Gastrocnemius medialis (tissue), 4 donors: Measurements from ENCODE around the gene SLAMF1. TPM values are rescaled to one million over a fixed set of nuclear protein-coding genes. Genes with fewer than 3 reads are reported as not detected.

Experiments used
- ATAC-seq, 2 donors: fragments of 150-250 bp; one replicate each; pipeline ENCODE4 v1.9.1; 2016
- DNase-seq, 2 donors: peaks; one replicate each; pipeline ENCODE4 v3.0.0-alpha.2; 2019
- H3K27ac ChIP-seq, 4 donors: fragments of 200-600 bp; sonication (generic); 1 replicate in 1 of 4; 2 replicates in 3 of 4; pipeline ENCODE4 v1.5.1; 2016 to 2018; ENCODE audit warnings: mild to moderate bottlenecking in 2 of 4, moderate library complexity in 1 of 4
- H3K27me3 ChIP-seq, 3 donors: fragments of 200-600 bp; sonication (generic) in 2 of 3; 1 replicate in 1 of 3; 2 replicates in 2 of 3; pipeline versions ENCODE4 v1.5.1 to v1.6.0; 2016 to 2019; ENCODE audit warnings: mild to moderate bottlenecking in 1 of 3, moderate library complexity in 1 of 3
- H3K36me3 ChIP-seq, 2 donors: fragments of 200-600 bp; sonication (generic) in 1 of 2; one replicate each; pipeline ENCODE4 v1.5.1; 2017 to 2018
- H3K4me1 ChIP-seq, 2 donors: fragments of 200-600 bp; sonication (generic) in 1 of 2; one replicate each; pipeline ENCODE4 v1.5.1; 2016 to 2017; ENCODE audit warnings: mild to moderate bottlenecking in 2 of 2
- H3K4me3 ChIP-seq, 4 donors: fragments of 200-600 bp; sonication (generic) in 3 of 4; 1 replicate in 1 of 4; 2 replicates in 3 of 4; pipeline ENCODE4 v1.5.1; 2016 to 2019; ENCODE audit warnings: mild to moderate bottlenecking in 2 of 4
- H3K9me3 ChIP-seq, 3 donors: fragments of 200-600 bp; sonication (generic) in 2 of 3; 1 replicate in 1 of 3; 2 replicates in 2 of 3; pipeline ENCODE4 v1.5.1; 2016 to 2019
- POLR2A ChIP-seq, 2 donors: fragments of 450-650 bp; IDR thresholded peaks; one replicate each; pipeline ENCODE4 v1.6.1; 2017; ENCODE audit warnings: antibody characterized with exemption in 2 of 2, mild to moderate bottlenecking in 2 of 2, moderate library complexity in 2 of 2
- in situ Hi-C, 4 donors: fragments of 200-750 bp; cut with MboI; loops; one replicate each; pipeline versions ENCODE4 v1.15.0 to v1.8.0; 2017; ENCODE audit warnings: low sequenced_read_pairs in 4 of 4
- intact Hi-C: fragments of 100-400 bp; cut with DNase I; formaldehyde crosslinking; loops from one replicate; pipeline ENCODE4 v1.15.1; 2023; ENCODE audit warnings: low total_unique reads
- total RNA-seq, 4 donors: library from RNA; depleted of rRNA; stranded (reverse); fragments of >200 nt; gene quantifications; one replicate each; pipeline versions ENCODE4 v1.1.0 to v1.2.3, GENCODE V29; 2016
- TF ChIP-seq, protein P1 (sequence below), 5 experiments: fragments of 450-650 bp in 3 of 5; fragments of 200-600 bp in 2 of 5; sonication (generic) in 2 of 5; IDR thresholded peaks in 4 of 5; conservative IDR thresholded peaks in 1 of 5; 1 replicate in 4 of 5; 2 replicates in 1 of 5; pipeline ENCODE4 v1.5.1; 2016 to 2019; ENCODE audit warnings: antibody characterized with exemption in 5 of 5, mild to moderate bottlenecking in 3 of 5, moderate library complexity in 3 of 5

Gene SLAMF1
- total RNA-seq, 4 donors from 2014 or later: not detected

DNA sequence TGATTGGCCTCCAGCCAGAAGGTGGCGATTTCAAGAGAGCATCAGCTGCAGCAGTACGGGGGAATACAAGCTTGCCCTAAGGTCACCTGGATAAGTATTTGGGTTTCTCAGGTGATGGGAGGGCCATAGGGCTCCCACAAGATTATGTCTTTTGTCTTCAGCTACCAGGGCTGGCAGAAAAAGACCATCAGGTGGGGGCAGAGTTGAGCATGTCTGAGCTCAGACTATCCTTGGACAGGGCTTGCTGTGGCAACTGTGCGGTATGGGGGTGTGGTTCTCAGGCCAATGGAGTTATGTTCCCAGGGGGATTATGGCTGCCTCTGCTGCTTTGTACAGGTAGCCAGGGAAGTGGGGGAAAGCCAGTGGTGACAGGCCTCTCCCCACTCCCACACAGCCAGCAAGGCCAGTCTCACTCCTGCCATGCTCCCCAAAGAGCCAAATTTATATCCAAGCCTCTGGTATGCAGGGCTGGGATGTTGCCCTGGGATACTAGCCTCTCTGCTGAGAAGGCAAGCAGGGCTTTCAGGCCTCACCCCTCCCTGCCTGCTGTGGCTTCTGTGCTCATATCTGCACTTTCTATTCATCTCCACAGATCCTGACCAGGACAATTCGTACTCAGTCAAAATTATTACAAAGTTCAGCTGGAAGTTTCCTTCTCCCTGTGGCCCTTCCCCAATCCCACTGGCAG, 40.9 kb downstream of the SLAMF1 start:
- H3K27ac ChIP-seq: no peak overlapping the region
- DNase-seq (no peak), ATAC-seq (no peak)
- in situ Hi-C loops: no loop called here
- intact Hi-C loops: loop anchor here (2.0 kb wide), 1 partner anchor 177 kb away; no protein-coding TSS in a partner anchor
- no peaks in the 10 kb centered on the region for H3K36me3 ChIP-seq
- no peaks in the 10 kb centered on the region for H3K4me1 ChIP-seq
- H3K27me3 ChIP-seq: no peaks in the 10 kb centered on the region
- no peak overlapping the region for H3K4me3 ChIP-seq
- TF ChIP-seq, protein P1, sequence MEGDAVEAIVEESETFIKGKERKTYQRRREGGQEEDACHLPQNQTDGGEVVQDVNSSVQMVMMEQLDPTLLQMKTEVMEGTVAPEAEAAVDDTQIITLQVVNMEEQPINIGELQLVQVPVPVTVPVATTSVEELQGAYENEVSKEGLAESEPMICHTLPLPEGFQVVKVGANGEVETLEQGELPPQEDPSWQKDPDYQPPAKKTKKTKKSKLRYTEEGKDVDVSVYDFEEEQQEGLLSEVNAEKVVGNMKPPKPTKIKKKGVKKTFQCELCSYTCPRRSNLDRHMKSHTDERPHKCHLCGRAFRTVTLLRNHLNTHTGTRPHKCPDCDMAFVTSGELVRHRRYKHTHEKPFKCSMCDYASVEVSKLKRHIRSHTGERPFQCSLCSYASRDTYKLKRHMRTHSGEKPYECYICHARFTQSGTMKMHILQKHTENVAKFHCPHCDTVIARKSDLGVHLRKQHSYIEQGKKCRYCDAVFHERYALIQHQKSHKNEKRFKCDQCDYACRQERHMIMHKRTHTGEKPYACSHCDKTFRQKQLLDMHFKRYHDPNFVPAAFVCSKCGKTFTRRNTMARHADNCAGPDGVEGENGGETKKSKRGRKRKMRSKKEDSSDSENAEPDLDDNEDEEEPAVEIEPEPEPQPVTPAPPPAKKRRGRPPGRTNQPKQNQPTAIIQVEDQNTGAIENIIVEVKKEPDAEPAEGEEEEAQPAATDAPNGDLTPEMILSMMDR (IDR thresholded peaks at IDR 0.05 in 4 of 5, conservative IDR thresholded peaks at IDR 0.05 in 1 of 5): no peak
- TF ChIP-seq POLR2A (IDR thresholded peaks at IDR 0.05): no peak
- no peaks in the 10 kb centered on the region for H3K9me3 ChIP-seq

DNA sequence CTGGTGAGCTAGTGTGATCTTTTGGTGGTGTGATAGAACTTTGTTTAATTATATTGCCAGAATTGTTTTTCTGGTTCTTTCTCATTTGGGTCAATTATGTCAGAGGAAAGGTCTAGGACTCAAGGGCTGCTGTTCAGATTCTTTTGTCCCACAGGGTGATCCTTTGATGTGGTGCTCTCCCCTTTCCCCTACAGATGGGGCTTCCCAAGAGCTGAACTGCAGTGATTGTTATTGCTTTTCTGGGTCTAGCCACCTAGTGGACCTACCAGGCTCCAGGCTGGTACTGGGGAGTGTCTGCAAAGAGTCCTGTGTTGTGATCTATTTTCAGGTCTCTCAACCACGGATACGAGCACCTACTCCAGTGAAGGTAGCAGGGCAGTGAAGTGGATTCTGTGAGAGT, 41.6 kb downstream of the SLAMF1 start:
- no peak overlapping the region for H3K4me3 ChIP-seq
- H3K9me3 ChIP-seq: no peaks in the 10 kb centered on the region
- TF ChIP-seq, protein P1 (IDR thresholded peaks at IDR 0.05 in 4 of 5, conservative IDR thresholded peaks at IDR 0.05 in 1 of 5): no peak
- no peak for TF ChIP-seq POLR2A (IDR thresholded peaks at IDR 0.05)
- in situ Hi-C loops: no loop called here
- H3K27me3 ChIP-seq: no peaks in the 10 kb centered on the region
- no peak for DNase-seq
- H3K27ac ChIP-seq: no peak overlapping the region
- no peaks in the 10 kb centered on the region for H3K36me3 ChIP-seq
- no peaks in the 10 kb centered on the region for H3K4me1 ChIP-seq
- intact Hi-C loops: no loop called here
- ATAC-seq: no peak

DNA sequence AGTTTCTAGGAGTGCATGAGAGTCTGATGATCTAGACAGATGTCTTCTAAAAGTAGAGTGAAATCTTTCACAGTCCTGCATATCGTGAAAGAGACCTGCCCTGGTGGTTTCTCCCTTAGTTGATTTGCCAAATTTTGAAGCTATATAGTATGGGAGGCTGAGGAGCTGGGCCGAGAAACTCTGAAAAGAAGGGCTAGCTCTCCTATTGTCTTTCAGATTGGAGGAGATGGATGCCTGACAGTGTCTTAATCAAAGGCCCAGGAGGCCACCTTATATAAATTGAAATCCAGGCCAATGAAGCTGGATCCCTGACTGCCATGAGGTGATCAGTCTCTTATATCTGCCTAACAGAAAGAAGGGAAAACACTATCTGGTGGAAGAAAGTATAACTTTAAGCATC, 49.1 kb downstream of the SLAMF1 start:
- Histone ChIP-seq H3K27ac (no peak overlapping the region), H3K4me1 (no peaks in the 10 kb centered on the region), H3K4me3 (no peak overlapping the region), H3K36me3 (no peaks in the 10 kb centered on the region), H3K9me3 (no peaks in the 10 kb centered on the region), H3K27me3 (no peaks in the 10 kb centered on the region)
- no peak for TF ChIP-seq POLR2A (IDR thresholded peaks at IDR 0.05)
- TF ChIP-seq, protein P1 (IDR thresholded peaks at IDR 0.05 in 4 of 5, conservative IDR thresholded peaks at IDR 0.05 in 1 of 5): no peak
- DNase-seq (no peak), ATAC-seq (no peak)
- intact Hi-C loops: no loop called here
- in situ Hi-C loops: no loop called here

DNA sequence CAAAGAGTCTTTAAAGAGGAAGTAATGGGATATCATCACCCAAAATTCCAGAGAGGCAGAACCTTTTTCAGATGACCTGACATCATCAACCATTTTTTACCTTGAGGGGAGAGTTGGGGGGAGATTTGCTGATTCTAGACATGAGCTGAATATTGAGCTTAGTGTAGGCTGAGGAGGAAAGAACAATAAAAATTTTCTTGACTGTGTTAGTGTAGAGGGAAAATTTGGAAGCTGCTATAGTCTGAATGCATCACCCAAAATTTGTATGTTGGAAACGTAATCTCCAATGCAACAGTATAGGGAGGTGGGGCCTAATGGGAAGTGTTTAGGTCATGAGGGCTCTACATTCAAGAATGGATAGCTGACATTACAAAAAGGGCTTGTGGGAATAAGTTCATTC, 49.8 kb downstream of the SLAMF1 start:
- Histone ChIP-seq H3K4me1 (no peaks in the 10 kb centered on the region), H3K27ac (no peak overlapping the region), H3K9me3 (no peaks in the 10 kb centered on the region), H3K36me3 (no peaks in the 10 kb centered on the region), H3K4me3 (no peak overlapping the region), H3K27me3 (no peaks in the 10 kb centered on the region)
- intact Hi-C loops: no loop called here
- in situ Hi-C loops: no loop called here
- TF ChIP-seq, protein P1 (IDR thresholded peaks at IDR 0.05 in 4 of 5, conservative IDR thresholded peaks at IDR 0.05 in 1 of 5): no peak
- no peak for ATAC-seq
- DNase-seq: no peak

DNA sequence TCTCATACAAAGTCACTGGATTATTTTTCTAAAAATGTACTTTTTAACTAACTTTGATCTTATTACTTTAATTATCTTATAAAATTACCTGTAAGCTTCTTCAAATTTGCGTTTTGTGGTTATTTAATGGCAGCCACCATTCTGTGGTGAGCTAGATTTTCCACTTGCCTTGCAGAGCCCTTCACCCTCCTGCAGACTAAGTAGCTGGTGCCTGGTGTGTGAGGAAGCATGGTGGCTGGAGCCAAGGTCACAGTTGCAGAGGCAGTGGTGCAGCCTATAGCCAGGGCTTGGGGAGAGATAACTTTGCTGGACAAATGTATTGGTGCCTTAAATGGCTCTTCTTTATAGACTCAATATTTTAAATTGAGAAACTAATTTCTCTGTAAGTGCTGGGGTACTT, 56.4 kb downstream of the SLAMF1 start:
- Histone ChIP-seq H3K9me3 (no peaks in the 10 kb centered on the region), H3K27me3 (no peaks in the 10 kb centered on the region), H3K4me1 (no peaks in the 10 kb centered on the region), H3K27ac (no peak overlapping the region), H3K4me3 (no peak overlapping the region), H3K36me3 (no peaks in the 10 kb centered on the region)
- TF ChIP-seq, protein P1 (IDR thresholded peaks at IDR 0.05 in 4 of 5, conservative IDR thresholded peaks at IDR 0.05 in 1 of 5): no peak
- no peak for TF ChIP-seq POLR2A (IDR thresholded peaks at IDR 0.05)
- in situ Hi-C loops: no loop called here
- intact Hi-C loops: no loop called here
- DNase-seq: no peak
- no peak for ATAC-seq
